EL (cell line): ENCODE data around the gene BACH2.
A peak's percentile ranks its signal among the peaks of the same experiment; 100 is the strongest.
"Not testable (repeated sequence)": the region's sequence is repeated elsewhere in the genome, so short reads cannot be mapped to it uniquely, and the experiment has no call there.

Experiments
- DNase-seq: peaks from one replicate; pipeline ENCODE4 v3.0.0-alpha.2; 2016

The BACH2 gene

DNA sequence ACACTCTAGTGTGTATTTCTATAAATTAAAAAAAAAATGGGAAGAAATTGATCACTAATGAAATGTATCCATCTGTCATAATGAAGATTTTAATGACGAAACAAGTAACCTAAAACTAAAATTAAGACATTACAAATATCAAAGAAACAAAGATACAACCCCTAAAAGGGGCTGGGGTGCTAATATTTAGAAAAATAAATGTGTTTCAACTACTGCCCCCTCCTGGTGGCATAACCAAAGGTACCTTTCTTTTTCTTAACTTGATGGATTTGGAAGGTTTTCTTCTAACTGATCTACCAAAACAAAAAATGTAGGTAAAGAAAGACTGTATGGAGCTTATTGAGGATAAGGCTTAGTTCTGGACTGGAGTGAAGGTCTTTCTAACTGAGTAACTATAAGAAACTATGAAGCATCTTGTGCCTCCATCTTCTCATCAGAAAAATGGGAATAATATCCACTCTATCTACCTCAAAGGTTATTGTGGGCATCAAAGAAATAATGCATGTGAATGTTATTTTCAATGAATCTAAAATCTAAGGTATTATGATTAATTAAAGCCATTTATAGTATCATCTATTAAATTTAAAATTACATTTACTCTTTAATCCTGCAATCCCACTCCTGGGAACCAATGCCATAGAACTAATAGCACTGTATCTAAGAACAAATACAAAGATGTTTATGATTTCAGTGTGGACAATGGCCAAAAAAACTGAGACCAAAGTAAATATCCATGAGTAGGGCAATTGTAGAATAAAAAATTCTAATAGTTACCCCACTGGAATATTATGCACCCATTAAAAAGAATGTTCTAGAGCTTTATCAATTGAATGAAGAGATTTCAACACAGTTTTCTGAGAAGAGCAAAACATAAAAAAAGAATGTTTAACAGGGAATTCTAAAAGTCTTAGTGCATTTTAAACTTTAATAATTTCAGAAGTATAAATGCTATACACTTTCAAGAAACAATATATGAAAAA is 117.2 kb downstream of the BACH2 start:
- no peak for DNase-seq

DNA sequence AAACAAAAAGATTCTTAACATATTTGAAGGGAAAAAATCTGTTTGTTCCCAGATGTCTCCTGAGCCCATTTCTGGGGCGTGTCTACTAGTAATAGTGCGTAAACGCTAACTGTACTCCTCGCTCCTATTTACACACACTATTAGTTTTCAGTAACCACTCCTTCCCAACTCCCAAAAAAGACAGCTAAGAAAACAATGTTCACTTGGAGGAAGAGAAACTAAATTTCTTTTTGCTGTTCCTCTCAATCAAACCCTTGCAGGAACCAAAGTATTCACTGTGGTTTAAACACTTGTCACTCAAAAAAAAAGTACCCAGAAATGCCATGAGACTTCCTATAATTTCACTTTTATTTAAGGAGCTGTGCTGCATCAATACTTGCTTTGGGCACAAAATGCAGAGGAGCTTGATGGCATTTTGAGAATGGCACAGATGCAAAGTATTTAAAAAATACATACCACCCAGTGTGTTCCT is 118.2 kb downstream of the BACH2 start:
- no peak for DNase-seq

DNA sequence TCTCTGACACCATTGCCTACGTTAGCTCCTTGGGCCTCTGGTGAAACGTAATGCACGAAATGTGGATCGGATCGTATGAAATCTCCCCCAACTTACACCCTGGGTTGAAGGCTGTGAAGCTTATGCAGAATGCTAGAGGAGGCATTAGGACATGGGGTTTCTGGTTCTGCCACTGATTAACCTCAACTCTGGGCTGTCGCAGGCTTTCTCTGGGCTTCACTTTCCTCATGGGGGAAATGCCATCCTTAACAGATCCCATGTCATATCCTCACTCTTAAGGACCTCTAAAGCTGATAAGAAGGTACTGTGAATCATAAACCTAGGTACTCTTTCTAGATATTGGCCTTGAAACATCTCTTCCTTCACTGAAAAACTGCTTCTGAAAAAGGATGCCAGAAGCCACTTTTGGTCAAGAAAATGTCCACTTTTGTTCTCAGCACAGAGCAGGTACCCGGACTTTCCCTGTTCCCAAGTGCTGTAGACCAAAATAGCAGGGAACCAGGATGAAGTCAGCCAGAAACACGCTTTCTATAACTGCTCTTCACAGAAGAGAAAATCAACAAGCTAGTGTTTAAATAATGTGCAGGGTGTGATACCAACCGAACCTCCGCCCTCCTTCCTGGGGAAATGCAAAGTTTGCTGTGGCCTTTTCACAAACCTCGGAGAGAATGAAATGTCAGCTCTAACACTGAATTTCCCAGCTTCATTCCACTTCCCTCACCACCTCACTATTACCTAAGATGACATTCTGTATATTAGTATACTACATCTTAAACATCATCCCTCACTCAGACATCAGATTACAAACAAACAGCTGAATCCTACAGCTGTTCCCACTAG is 118.9 kb downstream of the BACH2 start:
- no peak for DNase-seq

DNA sequence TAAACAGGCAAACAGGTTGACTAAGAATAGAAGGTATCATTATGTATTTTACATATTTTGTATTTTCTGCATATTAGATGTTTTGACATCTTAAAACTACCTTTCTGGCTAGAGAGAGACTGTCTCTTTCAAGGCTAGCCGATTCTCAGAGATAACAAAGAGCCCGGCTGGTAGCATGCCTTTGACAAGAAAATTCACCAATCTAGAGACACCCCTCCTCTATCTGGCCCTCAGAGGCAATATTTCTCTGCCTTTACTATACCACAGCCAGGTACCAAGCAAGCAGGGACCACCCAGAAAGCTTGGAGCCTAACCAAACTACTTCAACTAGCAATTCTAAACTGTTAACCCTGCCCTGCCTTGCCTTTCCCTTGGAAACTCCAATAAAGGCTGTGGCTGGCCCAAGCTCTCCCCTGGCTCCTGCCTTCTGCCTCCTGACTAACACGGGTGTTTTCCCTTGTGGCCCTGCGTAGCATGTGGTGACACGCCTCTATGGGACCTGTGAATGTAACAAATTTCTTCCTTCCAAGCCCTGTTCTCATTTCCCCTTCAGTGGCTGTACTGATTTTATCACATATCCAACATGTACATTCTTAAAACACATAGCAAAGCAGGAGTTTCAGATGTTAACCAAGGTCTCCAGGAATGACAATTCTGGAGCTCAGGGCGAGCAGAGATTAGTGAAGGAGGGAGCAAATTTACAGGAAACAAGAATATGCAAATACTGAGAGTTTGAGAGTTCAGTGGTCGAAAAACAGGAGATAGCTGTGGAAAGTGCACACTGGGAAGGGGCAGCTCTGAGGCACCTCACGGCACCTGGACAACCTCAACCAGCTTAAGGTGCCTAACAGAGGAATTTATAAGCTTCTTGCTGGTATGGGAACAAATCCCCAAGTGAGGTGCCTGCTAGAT is 120.8 kb downstream of the BACH2 start:
- no peak for DNase-seq

DNA sequence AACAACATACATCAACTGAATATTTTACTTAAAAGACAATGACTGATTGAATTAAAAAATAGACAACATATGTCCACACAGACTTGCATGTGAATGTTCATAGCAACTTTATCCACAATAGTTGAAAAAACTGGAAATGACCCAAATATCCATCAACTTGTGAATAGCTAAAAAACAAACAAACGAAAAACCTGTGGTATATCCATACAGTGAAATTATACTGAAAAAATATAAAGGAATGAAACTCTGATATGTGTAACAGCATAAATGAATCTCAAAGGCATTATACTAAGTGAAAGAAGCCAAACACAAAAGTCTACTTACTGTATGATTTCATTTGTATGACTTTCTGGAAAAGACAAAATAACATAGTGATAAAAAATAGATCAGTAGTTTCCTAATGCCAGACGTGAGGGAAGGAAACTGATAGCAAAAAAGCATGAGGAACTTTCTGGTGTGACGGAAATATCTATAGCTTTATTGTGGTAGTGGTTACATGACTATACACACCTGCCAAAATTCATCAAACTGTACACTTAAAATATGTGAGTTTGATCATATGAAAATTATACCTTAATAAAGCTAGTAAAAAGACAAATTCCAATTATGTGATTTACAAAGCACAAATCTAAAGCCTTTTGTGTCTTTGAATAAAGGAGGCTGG is 123.2 kb downstream of the BACH2 start:
- no peak for DNase-seq

DNA sequence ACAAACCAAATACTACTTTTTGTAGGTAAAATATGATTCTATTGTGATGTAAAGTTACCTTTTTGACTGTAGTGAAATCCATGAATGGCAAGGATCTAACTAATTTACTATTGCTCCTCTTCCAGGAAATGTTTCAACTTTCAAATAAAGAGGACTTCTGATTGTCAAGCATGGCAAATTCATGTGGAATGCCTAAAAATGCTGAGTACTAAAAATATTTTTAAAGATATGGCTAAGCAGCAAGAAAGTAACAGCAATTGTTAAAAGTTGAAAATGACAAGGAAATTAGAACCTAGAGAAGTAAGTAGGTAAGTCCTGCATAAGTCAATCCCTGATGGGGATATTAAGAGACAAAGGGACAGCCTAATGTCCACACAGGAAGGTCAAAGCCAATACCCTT is 126.0 kb downstream of the BACH2 start:
- no peak for DNase-seq

DNA sequence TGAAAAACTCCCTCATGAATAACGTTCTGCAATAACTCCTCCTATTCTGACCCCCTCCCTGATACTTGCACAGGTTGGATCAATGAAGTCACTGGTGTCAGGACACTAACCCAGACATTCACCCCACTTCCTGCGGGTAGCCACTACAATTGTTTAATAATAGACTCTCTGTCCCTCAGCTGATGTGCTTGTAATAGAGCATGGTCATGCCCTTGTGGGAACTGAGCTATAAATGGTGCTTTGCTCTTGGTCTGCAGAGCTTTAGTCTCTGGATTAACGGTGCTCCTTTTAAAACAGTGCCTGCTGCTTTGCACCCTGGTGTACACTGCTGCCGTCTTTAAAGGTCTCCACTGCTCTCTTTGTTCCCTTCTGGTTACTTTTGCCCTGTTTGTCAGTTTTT is 127.3 kb downstream of the BACH2 start:
- DNase-seq: no peak

DNA sequence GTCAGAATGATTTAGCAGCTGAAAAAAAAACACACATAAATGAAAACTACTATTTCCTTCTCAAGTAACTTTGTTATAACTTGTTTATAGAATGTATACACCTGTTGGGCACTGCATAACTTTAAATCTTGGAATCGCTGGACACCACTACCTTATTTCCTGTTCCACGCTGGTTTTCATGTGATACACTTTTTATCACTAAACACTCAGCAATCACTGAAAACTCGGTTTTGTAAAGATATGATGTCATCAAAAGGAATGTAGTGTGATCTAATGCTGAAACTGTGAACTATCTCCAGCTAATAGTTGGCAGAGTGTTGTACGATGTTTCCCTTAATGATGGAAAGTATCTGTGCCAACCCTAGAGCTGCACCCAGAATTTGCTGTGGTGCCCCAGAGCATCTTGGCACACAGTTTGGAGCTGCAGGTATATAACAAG is 127.9 kb downstream of the BACH2 start:
- peak; percentile 64 for DNase-seq

DNA sequence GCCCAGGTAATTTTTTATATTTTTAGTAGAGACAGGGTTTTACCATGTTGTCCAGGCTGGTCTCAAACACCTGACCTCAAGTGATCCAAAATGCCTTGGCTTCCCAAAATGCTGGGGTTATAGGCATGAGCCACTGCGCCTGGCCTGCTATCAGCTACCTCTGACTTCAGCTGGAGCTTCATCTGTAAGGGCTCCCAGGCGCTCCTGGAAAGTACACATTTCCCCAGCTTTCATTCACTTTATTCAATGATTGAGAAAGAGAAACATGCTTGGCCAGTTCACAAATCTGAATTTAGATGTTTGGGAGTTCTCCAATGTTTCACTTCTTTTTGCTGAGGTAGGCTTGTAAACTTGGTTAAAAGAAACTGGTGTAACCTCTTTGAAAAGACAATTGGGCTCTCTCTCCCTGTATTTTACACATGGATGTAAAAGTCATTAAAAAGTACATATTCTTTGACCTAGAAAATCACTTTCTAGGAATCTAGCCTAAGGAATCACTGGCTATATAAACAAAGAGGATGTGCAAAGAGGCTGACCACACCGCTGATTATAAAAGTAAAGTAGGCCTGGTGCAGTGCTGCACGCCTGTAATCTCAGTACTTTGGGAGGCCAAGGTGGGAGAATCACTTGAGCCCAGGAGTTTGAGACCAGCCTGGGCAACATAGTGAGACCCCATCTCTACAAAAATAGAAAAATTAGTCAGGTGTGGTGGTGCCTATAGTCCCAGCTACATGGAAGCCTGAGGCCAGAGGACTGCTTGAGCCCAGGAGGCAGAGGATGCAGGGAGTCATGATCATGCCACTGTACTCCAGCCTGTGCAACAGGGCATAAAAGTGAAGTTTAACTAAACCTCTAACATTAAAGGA is 128.9 kb downstream of the BACH2 start:
- DNase-seq: no peak

DNA sequence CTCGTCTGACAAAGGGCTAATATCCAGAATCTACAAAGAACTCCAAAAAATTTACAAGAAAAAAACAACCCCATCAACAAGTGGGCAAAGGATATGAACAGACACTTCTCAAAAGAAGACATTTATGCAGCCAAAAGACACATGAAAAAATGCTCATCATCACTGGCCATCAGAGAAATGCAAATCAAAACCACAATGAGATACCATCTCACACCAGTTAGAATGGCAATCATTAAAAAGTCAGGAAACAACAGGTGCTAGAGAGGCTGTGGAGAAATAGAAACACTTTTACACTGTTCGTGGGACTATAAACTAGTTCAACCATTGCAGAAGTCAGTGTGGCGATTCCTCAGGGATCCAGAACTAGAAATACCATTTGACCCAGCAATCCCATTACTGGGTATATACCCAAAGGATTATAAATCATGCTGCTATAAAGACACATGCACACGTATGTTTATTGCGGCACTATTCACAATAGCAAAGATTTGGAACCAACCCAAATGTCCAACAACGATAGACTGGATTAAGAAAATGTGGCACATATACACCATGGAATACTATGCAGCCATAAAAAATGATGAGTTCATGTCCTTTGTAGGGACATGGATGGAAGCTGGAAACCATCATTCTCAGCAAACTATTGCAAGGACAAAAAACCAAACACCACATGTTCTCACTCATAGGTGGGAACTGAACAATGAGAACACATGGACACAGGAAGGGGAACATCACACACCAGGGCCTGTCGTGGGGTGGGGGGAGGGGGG is 130.3 kb downstream of the BACH2 start:
- not testable (repeated sequence) for DNase-seq

DNA sequence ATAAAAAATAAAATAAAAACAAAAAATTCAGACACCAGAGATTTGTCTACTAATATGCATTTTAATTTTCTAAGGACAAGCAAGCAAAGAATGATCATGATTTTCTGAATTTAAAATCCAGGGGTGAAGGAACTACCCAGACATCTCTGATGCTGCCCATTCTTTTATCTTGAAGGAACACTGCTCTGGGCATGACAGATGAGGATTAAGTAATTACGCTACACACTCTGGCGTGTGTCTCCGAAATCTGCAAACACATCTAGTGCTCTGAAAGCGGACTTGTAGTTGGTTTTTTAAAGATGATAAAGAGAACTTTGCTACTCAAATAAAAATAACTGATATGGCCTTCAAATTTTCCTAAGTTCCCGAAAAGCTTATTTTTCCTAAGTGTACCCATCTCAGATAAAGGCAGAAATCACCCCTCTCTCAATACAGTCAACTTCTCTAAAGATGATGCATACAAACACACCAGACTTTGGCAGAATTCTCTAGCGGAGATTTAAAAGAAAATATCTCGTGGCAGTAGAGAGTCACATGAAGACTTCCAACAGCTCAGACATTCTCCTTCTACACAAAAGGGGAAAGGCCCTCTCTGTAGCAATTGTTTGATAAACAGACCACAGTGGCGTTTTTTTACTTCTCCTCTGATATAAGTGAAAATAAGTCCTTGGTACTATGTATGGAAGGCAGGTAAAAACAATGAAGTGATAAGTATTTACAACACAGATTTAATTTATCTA is 133.8 kb downstream of the BACH2 start:
- no peak for DNase-seq

DNA sequence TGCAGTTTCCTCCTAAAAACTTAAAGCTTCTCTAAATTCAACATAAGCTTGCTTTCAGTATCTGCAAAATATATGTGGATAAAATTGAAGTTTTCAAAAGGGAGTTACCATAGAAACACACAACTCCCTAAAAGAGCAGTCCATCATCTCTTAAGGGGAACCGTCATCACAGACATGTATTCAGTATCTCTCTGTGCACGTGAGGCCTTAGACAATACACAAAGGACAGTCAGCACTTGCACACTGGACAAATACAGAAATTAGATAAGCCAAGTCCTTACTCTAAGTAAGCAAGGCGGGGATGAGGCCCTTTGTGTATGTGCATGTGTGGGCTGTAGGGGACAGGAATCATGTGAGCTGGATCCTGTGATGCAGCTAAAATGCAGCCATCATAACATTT is 136.6 kb downstream of the BACH2 start:
- DNase-seq: no peak

DNA sequence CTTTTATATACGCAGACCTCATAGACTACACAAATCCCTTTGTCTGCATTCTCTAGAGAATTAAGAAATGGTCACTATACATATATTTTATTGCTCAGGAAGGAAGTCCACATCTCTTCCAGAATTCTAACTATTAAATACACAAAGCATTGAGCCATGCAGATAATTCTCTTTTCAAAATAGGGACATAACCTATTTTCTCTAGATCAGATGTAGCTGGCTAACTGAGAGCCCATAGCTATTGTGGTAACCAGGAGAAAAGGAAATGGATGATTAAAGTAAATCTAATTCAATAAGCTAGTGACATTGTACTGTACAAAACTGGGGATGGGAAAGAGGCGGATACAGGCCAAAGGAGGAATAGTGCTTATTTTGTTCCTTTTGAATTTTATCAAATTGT is 137.2 kb downstream of the BACH2 start:
- no peak for DNase-seq

DNA sequence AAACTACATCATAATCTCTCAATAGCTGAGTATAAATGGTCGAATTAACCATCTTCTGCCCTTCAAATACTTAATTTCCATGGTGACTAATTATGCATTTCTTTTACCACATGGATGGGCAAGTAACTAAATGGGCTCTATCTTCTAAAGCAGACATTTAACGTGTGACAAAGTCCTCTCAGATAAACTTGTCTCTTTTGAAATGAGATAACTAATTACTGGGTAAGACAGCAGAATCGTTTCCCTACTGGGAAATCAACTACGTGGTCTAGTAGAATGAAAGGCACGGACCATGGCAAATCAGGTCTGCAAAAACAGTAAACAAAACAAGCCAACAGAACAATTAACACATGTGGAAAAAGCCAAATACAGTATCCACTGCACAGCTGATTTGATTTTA is 137.7 kb downstream of the BACH2 start:
- DNase-seq: no peak

DNA sequence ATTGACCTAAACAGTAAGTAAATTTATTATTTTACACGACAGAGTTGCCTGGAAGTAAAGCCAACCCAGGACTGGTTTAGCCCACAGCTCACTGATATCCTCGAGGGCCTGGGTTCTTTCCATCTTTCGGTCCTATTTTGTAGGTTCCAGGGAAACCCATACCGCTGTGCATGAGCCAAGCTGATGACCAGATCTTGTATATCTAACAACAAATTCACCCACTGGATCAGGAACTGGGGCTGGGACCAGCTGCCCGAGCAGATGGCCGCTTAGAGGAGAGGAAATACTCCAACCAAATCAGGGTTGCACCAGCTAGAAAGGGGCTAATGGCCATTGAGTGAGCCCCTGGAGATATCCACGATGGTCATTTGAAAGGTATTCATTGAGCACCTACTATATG is 139.2 kb downstream of the BACH2 start:
- DNase-seq: no peak

DNA sequence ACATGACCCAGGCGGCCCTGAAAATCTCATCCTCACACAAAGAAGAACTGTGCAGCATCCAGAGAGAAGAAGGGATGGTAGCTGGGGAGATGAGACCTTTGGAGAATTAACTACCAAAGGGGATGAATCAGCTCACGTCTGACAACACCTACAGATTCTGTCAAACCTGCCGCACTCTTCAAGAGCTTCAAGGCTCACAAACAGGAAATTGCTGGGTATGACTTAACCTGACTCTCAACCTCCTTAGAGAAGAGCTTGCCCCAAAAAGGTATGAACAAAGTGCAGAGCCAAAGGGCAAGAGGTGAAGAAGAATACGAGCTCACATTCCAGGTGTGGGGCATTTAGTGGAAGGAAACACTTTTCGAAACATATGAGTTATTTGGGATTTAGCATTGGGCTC is 139.8 kb downstream of the BACH2 start:
- DNase-seq: no peak

DNA sequence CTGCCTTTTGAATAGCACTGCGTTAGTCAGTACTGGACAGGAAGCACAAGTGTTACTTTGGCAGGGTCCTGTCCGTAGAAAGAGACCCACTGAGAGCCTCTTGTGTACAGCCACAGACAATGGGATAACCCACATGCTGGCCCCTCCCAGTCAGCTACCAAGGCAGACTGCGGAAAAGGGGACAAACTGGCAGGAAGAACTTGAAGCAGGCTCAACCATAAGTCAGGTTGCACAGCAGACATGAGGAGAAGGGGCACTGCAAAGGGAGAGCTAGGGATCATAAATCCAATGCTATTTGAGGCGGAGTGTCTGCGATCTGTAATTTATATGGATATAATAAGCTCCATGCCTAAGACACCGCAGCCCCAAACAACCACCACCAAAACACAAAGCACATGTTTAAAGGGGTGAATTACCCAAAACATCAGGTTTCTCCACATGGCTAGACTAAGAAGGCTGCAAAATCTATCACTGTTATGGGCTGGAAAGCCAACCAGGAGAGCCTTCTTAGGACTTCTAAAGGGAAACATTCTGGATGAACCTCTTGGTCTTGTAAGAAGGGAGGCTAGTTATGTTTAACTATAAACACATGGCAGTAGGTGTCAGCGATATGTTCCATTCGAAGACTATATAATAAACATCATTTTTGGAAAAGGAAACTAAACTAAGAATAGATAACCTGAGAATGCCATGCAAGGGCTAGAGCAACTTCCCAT is 141.7 kb downstream of the BACH2 start:
- DNase-seq: no peak

DNA sequence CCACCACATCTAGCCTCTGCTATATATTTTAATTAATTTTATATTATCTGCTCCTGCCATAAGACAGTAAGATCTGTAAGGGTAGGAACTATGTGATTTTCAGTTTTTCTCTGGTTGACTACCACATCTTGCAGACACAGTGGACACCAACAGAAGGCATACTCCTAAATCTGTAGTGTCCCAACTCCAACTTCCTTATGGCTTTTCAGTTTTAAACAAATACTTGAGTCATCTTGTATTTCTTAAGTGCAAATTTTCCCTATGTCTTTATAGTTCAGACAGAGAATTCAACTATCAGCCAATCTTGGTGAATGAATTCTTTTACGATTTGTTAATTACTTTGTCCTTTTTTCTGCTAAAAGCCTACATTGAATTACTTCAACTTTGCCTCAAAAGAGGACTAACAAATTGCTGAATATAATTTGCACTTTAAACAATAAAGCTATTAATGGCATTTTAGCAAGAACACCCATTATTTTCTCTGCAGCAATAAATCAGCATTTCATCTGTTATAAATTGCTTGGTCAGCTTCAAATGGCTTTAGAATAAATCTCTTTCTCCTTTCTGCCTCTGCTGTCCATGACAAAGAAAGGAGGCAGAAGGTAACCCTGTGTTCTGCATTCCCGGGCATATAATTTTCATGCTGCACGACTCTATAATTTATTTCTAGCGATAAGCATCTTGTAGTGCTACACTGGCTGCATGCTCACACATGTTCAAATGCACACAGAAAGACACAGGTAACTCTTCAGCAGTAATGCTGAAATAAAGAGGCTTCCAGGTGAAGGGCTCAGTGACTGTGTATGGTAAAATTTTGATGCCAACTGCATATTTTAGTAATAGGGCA is 144.8 kb downstream of the BACH2 start:
- no peak for DNase-seq
